OCI-M2 (cell line): ENCODE measurements around the gene RPN2.

Experiments
- DNase-seq: peaks from one replicate; lab custom pipeline; 2025; ENCODE audit not compliant: unreplicated experiment; lab: John Stamatoyannopoulos, UW

Gene RPN2

DNA sequence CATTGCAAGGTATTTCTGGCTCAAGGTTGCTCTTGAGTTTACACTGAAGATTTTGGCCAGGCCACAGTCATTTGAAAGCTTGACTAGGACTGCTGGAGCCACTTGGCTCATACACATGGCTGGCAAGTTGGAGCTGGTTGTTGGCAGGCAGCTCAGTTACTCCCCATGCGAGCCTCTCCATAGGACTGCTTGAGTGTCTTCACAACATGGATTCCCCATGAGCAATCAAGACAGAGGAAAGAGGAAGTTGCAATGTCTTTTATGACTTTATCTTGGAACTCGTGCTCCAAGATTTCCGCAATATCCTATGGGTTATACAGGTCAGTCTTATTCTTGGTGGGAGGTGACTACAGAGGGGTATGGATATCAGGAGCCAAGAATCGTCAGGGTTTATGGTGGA, 109.0 kb downstream of the RPN2 start:
- no peak for DNase-seq

DNA sequence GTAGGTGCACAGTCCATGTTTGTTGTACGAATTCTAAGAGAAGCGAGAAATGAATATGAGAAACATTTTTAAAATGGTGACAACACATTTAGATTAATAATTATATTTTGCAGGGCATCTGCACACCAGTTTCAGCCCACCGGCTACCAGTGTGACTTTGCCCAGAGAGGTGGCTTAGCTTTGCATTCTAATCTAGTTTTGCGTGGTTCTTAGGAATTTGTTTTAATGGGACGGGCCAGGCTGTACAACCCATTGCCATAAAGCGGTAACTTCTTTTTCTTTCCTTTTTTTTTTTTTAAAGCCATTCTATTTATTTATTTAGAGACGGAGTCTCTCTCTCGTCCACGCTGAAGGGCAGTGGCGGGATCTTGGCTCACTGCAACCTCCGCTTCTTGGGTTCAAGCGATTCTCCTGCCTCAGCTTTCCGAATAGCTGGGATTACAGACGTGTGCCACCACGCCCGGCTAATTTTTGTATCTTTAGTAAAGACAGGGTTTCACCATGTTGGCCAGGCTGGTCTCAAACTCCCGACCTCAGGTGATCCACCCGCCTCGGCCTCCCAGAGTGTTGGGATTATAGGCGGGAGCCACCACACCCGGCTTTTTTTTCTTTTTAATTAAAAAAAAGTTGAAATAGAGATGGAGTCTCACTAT, 111.2 kb downstream of the RPN2 start:
- no peak for DNase-seq
